ENCODE data around the gene COMMD2.

The COMMD2 gene

GRCh38 chr3:149752051-149752787 is at the start of gene COMMD2:
Gene COMMD2, minus strand, starts transcription at chr3:149752489. Its CDS starts 45 bp downstream, at chr3:149752444.
- DNase-seq = peak; percentile 80 to 84

GRCh38 chr3:149801639-149802038 is 49.4 kb upstream of the COMMD2 start:
- no peak for DNase-seq

- no peak for DNase-seq
Observed at GRCh38 chr3:149801195-149801594, 48.9 kb upstream of the COMMD2 start.

- no peak for DNase-seq
Observed at GRCh38 chr3:149800693-149801092, 48.4 kb upstream of the COMMD2 start.

GRCh38 chr3:149796026-149796425 is 43.7 kb upstream of the COMMD2 start:
- DNase-seq = no peak

GRCh38 chr3:149792452-149793270 is 40.4 kb upstream of the COMMD2 start, which contains the start of gene ANKUB1:
Gene ANKUB1, minus strand, starts transcription at chr3:149792554. Its CDS starts 188 bp downstream, at chr3:149792366.
- no peak for DNase-seq

GRCh38 chr3:149790698-149791097 is 38.4 kb upstream of the COMMD2 start:
- DNase-seq = no peak

- DNase-seq = no peak
Observed at GRCh38 chr3:149790268-149790667, 38.0 kb upstream of the COMMD2 start.

- DNase-seq = no peak
Observed at GRCh38 chr3:149784064-149784704, 31.9 kb upstream of the COMMD2 start.

GRCh38 chr3:149783576-149783975 is 31.3 kb upstream of the COMMD2 start:
- DNase-seq = no peak

GRCh38 chr3:149781741-149782140 is 29.5 kb upstream of the COMMD2 start:
- DNase-seq = no peak

- peak; percentile 9 to 45 for DNase-seq
Observed at GRCh38 chr3:149781211-149781610, 28.9 kb upstream of the COMMD2 start.

- no peak for DNase-seq
Observed at GRCh38 chr3:149777414-149778214, 25.3 kb upstream of the COMMD2 start.

- DNase-seq = no peak
Observed at GRCh38 chr3:149776170-149776569, 23.9 kb upstream of the COMMD2 start.

- DNase-seq = no peak
Observed at GRCh38 chr3:149772861-149773260, 20.6 kb upstream of the COMMD2 start.

- peak in 1 of 2 donors; percentile 31 for DNase-seq
Observed at GRCh38 chr3:149771652-149772271, 19.5 kb upstream of the COMMD2 start.

- DNase-seq = no peak
Observed at GRCh38 chr3:149770246-149770645, 18.0 kb upstream of the COMMD2 start.

GRCh38 chr3:149768704-149769103 is 16.4 kb upstream of the COMMD2 start:
- no peak for DNase-seq

GRCh38 chr3:149767720-149768119 is 15.4 kb upstream of the COMMD2 start:
- DNase-seq = no peak

- no peak for DNase-seq
Observed at GRCh38 chr3:149765762-149766334, 13.6 kb upstream of the COMMD2 start.

GRCh38 chr3:149764302-149764701 is 12.0 kb upstream of the COMMD2 start:
- DNase-seq = no peak

All from CD4-positive, alpha-beta T cell treated with Interleukin-4 for 1 hour (primary cell).